Muscle of leg (tissue), 11 donors: ENCODE results near the gene AARS2. TPM values are rescaled to one million over a fixed set of nuclear protein-coding genes. Genes with fewer than 3 reads are reported as not detected.

ENCODE experiments used
- DNase-seq: peaks from one replicate; pipeline ENCODE4 v3.0.0; 2013
- H3K27ac ChIP-seq: one replicate; pipeline ENCODE4 v1.5.1; 2013; ENCODE audit warnings: mild to moderate bottlenecking, low read length, control low read depth
- H3K27me3 ChIP-seq: one replicate; pipeline ENCODE4 v1.6.1; 2013; ENCODE audit warnings: low read length; ENCODE audit not compliant: control insufficient read depth, insufficient read depth
- H3K36me3 ChIP-seq: one replicate; pipeline ENCODE4 v1.6.1; 2013; ENCODE audit warnings: low read length; ENCODE audit not compliant: control insufficient read depth, insufficient read depth
- H3K4me1 ChIP-seq: one replicate; pipeline ENCODE4 v1.6.1; 2013; ENCODE audit warnings: low read length; ENCODE audit not compliant: control insufficient read depth, insufficient read depth
- H3K4me3 ChIP-seq: one replicate; pipeline ENCODE4 v1.5.1; 2013; ENCODE audit warnings: low read length, control low read depth
- H3K9me3 ChIP-seq: replicated peaks from 2 replicates; pipeline ENCODE4 v1.6.1; 2013; ENCODE audit warnings: low read depth, low read length; ENCODE audit not compliant: control insufficient read depth
- WGBS: methylation state at CpG from one replicate; pipeline ENCODE4 v1.1.5; 2013; ENCODE audit warnings: missing lambda C conversion rate; ENCODE audit not compliant: insufficient coverage; 5-methylcytosine and 5-hydroxymethylcytosine counted together
- polyA plus RNA-seq, 8 donors: library from polyadenylated mRNA; unstranded; fragments of 120-200 nt; gene quantifications; one replicate each; pipeline versions ENCODE4 v1.2.1 to v1.2.3, GENCODE V29; 2013; ENCODE audit warnings: inconsistent platforms in 1 of 8, low replicate concordance in 1 of 8; ENCODE audit not compliant: insufficient read length in 8 of 8, insufficient read depth in 1 of 8
- total RNA-seq: library from RNA; stranded (reverse); fragments of 120-200 nt; gene quantifications from one replicate; pipeline ENCODE4 v1.2.4, GENCODE V29; 2013

Gene AARS2
- total and polyA plus RNA-seq, 9 donors: 8.1 to 11.9 (median 9.6) TPM

GRCh38 chr6:44303842-44304241, 9.3 kb downstream of the AARS2 start:
- H3K4me3 ChIP-seq: no peak overlapping the region
- H3K36me3 ChIP-seq: peaks cover 84% of the 10 kb centered on the region
- H3K9me3 ChIP-seq: no peaks in the 10 kb centered on the region
- no peak for DNase-seq
- whole genome bisulfite sequencing: 96% methylated on average over 6 of the region's 6 CpGs
- H3K27ac ChIP-seq: no peak overlapping the region
- H3K27me3 ChIP-seq: peaks cover 2% of the 10 kb centered on the region
- no peaks in the 10 kb centered on the region for H3K4me1 ChIP-seq

- H3K4me1 ChIP-seq: peaks cover 3% of the 10 kb centered on the region
- H3K36me3 ChIP-seq: peaks cover 76% of the 10 kb centered on the region
- WGBS: 84% methylated on average over 9 of the region's 12 CpGs
- peaks cover 12% of the 10 kb centered on the region for H3K27me3 ChIP-seq
- H3K27ac ChIP-seq: no peak overlapping the region
- DNase-seq: no peak
- H3K4me3 ChIP-seq: no peak overlapping the region
- H3K9me3 ChIP-seq: no peaks in the 10 kb centered on the region
These were observed 10.3 kb downstream of the AARS2 start for GRCh38 chr6:44302856-44303255.

GRCh38 chr6:44301782-44302564, 11.2 kb downstream of the AARS2 start:
- Histone ChIP-seq H3K36me3 (peaks cover 67% of the 10 kb centered on the region), H3K4me1 (peaks cover 10% of the 10 kb centered on the region), H3K27ac (no peak overlapping the region), H3K27me3 (peaks cover 20% of the 10 kb centered on the region), H3K9me3 (no peaks in the 10 kb centered on the region), H3K4me3 (no peak overlapping the region)
- 92% methylated on average over 7 of the region's 14 CpGs for WGBS
- DNase-seq: no peak

GRCh38 chr6:44301106-44301505, 12.0 kb downstream of the AARS2 start:
- DNase-seq: no peak

GRCh38 chr6:44300292-44300823, 12.8 kb downstream of the AARS2 start:
- Histone ChIP-seq H3K4me1 (peaks cover 20% of the 10 kb centered on the region), H3K9me3 (no peaks in the 10 kb centered on the region), H3K27ac (no peak overlapping the region), H3K36me3 (peaks cover 52% of the 10 kb centered on the region), H3K27me3 (peaks cover 36% of the 10 kb centered on the region), H3K4me3 (no peak overlapping the region)
- DNase-seq: no peak
- WGBS: 77% methylated on average over 6 of the region's 7 CpGs

More at GRCh38 chr6:44301106-44301505, 12.0 kb downstream of the AARS2 start:
- 96% methylated on average over 7 of the region's 8 CpGs for WGBS
- H3K9me3 ChIP-seq: no peaks in the 10 kb centered on the region
- peaks cover 29% of the 10 kb centered on the region for H3K27me3 ChIP-seq
- peaks cover 59% of the 10 kb centered on the region for H3K36me3 ChIP-seq
- H3K4me1 ChIP-seq: peaks cover 15% of the 10 kb centered on the region
- H3K27ac ChIP-seq: no peak overlapping the region
- no peak overlapping the region for H3K4me3 ChIP-seq

- Histone ChIP-seq H3K36me3 (peaks cover 37% of the 10 kb centered on the region), H3K27me3 (peaks cover 43% of the 10 kb centered on the region), H3K4me1 (peaks cover 25% of the 10 kb centered on the region), H3K9me3 (no peaks in the 10 kb centered on the region), H3K27ac (no peak overlapping the region), H3K4me3 (no peak overlapping the region)
- no peak for DNase-seq
- whole genome bisulfite sequencing: 81% methylated on average over 3 of the region's 3 CpGs
These were observed 14.3 kb downstream of the AARS2 start for GRCh38 chr6:44298864-44299263.

GRCh38 chr6:44298055-44298803, 14.9 kb downstream of the AARS2 start:
- peaks cover 46% of the 10 kb centered on the region for H3K27me3 ChIP-seq
- peaks cover 31% of the 10 kb centered on the region for H3K36me3 ChIP-seq
- peaks cover 25% of the 10 kb centered on the region for H3K4me1 ChIP-seq
- no peak for DNase-seq
- no peak overlapping the region for H3K27ac ChIP-seq
- WGBS: 33% methylated on average over 16 of the region's 20 CpGs
- peak overlapping the region; percentile 17 for H3K4me3 ChIP-seq
- H3K9me3 ChIP-seq: no peaks in the 10 kb centered on the region

- DNase-seq: peak; percentile 55
- H3K36me3 ChIP-seq: peaks cover 22% of the 10 kb centered on the region
- H3K27ac ChIP-seq: no peak overlapping the region
- peaks cover 48% of the 10 kb centered on the region for H3K27me3 ChIP-seq
- H3K4me3 ChIP-seq: peak overlapping the region; percentile 35
- no peaks in the 10 kb centered on the region for H3K9me3 ChIP-seq
- WGBS: under 1% methylated on average over 72 of the region's 86 CpGs
- peaks cover 25% of the 10 kb centered on the region for H3K4me1 ChIP-seq
These were observed 15.8 kb downstream of the AARS2 start for GRCh38 chr6:44297063-44298038.

- no peaks in the 10 kb centered on the region for H3K9me3 ChIP-seq
- H3K4me1 ChIP-seq: peaks cover 27% of the 10 kb centered on the region
- no peak overlapping the region for H3K27ac ChIP-seq
- H3K4me3 ChIP-seq: no peak overlapping the region
- peaks cover 63% of the 10 kb centered on the region for H3K27me3 ChIP-seq
- peaks cover under 1% of the 10 kb centered on the region for H3K36me3 ChIP-seq
- no peak for DNase-seq
- 76% methylated on average over 2 of the region's 7 CpGs for WGBS
These were observed 18.0 kb downstream of the AARS2 start for GRCh38 chr6:44294832-44295791.
